ENCODE results near the gene ARHGAP1. TPM values are rescaled to one million over a fixed set of nuclear protein-coding genes. Genes with fewer than 3 reads are reported as not detected.

The ARHGAP1 gene
- 7.9 and 8.6 TPM in 2 replicates for total RNA-seq (2014; rRNA removed; shearing (Covaris generic))
- 6.7 and 10.2 TPM in 2 replicates for polyA plus RNA-seq (2014; cell fraction: nucleus; rRNA removed)

DNA sequence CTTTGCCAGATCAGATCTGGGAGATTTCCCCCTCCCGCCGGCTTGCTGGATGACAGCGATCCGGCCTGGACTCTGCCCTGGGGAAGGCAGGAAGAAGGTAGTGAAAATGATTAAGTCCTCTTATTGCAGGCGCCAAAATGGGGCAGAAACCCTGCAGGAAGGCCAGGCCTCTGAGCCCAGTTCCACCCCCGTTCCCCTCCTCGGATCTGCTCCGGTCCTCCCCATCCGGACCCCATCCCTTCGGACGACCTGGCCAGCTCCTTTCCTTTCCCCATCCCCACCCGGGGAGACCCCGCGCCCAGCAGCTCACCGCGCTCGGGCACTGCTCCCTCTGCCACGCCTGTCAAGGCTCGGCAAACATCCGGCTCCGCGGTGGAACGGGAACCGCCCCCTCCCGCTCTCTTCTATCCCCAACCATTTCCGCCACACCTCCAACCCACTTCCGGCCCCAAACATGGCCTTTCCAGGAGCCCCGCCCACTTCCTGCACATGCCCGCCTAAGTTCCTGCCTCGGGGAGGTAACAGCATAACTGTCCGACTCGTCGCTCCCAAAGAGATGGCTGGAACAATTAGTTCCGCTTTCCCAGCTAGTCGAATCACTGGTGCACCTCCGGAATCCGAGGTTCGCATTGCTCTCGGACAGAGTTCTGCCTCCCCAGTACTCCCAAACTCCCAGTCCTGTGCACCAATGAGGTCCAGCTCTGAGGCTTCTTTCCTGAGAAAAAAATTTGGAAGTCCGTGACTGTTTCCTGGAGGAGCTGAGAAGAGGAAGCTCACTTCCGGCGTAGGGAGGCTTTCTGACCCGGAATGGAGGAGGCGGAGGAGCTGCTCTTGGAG is at the start of gene ARHGAP1, which contains the start of gene ZNF408:
Gene ARHGAP1, minus strand, starts transcription at position 379 of the 837 bp plus-strand sequence. CDS start 4,512 bp downstream, outside the sequence.
Gene ZNF408, plus strand, starts transcription at position 791 of the 837 bp plus-strand sequence. Its CDS starts 17 bp downstream, at position 808.
- peak; percentile 97 for DNase-seq (ENCODE audit: extremely low read depth, low read depth)

DNA sequence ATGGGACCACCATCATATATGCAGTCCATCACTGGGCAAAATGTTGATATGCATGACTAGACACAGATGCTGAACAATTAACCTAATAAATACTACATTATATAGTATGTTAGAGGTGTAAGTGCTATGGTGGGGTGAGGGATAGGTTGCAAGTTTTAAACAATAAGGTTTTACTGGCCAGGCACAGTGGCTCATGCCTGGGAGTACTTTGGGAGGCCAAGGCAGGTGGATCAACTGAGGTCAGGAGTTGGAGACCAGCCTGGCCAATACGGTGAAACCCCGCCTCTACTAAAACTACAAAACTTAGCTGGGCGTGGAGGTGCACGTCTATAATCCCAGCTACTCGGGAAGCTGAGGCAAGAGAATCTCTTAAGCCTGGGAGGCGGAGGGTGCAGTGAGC is 46.7 kb upstream of the ARHGAP1 start:
- DNase-seq (ENCODE audit: extremely low read depth, low read depth): no peak

DNA sequence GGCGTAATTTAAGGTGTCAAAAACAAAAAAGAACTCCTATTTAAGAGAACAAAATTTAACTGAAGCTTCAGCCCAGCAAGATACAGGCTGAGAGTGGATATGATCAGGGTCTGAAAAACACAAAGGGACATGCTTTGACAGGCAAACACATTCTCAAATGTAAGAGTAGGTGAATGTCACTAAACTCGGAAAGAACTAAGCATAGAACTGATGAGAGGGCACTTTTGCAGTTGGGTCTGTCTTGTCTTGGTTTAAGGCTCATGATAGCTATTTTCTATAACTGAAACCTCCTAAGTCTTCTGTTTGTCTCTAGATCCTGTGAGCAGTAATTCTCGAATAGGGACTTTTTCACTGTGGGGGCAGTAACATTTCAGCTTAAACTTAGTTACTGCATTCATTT is 45.6 kb upstream of the ARHGAP1 start:
- DNase-seq (ENCODE audit: extremely low read depth, low read depth): no peak

DNA sequence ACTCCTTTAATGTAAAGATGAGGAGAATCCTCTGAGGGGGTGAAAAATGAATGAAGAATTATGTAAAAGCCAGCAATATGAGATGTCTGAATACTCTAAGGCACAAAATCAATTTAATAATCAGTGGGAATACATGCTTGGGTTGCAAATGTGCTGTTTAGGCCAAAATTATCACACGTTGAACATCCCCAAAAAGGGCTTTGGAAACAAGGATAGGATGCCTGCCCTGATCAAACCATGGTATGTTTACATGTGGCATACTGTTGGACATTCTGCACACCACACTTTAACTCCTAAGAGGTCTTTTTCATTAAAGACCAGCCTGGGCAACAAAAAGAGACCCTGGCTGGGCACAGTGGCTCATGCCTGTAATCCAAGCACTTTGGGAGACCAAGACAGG is 44.9 kb upstream of the ARHGAP1 start:
- no peak for DNase-seq (ENCODE audit: extremely low read depth, low read depth)

DNA sequence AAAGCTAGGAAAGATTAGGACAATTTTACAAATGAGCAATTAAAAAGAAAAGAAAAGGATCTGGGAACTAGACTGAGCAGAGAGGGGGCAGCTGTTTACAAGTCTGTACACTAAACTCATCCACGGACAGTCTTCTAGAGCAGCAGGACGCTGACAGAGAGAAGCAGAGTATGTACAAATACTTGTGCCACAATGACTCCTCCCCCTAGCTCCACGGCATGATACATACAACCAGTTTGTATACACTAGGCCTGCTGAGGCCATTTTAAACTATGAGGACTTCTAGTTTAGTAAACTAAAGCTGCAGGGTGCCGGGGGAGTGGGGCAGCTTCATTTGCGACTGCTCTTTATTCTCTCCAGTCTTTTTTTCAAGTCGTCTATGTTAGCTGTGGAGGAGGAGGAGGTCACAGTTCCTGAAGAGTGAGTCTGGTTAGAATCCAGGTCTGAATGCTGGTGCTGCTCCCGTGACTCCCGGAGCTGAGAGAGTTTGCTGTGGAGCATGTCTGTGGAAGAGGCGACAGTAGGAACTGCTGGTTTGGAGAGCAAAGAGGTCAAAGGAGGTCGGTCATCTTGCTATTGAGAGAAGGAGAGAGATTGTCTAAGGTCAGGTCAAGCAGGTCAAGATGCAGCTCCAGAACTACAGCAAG is 43.4 kb upstream of the ARHGAP1 start:
- DNase-seq (ENCODE audit: extremely low read depth, low read depth): no peak

DNA sequence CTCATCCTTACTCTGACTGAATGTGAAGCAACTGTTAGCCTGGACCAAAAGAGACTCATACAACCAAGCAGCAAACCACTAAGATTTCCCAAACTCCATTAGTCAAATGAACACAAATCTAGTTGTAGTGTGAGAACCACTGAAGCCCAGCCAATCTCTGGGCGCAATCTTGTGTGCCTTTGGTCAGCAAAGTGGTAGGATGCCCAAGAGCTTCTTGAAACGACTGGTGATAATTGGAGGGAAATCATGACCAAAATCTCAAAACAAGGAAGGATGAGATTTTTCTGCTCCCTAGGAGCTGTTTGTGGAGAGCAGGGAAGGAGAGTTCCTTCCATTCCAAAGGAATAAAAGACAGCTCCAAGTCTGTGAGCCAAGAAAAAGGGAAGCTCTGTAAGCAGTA is 42.6 kb upstream of the ARHGAP1 start:
- no peak for DNase-seq (ENCODE audit: extremely low read depth, low read depth)

DNA sequence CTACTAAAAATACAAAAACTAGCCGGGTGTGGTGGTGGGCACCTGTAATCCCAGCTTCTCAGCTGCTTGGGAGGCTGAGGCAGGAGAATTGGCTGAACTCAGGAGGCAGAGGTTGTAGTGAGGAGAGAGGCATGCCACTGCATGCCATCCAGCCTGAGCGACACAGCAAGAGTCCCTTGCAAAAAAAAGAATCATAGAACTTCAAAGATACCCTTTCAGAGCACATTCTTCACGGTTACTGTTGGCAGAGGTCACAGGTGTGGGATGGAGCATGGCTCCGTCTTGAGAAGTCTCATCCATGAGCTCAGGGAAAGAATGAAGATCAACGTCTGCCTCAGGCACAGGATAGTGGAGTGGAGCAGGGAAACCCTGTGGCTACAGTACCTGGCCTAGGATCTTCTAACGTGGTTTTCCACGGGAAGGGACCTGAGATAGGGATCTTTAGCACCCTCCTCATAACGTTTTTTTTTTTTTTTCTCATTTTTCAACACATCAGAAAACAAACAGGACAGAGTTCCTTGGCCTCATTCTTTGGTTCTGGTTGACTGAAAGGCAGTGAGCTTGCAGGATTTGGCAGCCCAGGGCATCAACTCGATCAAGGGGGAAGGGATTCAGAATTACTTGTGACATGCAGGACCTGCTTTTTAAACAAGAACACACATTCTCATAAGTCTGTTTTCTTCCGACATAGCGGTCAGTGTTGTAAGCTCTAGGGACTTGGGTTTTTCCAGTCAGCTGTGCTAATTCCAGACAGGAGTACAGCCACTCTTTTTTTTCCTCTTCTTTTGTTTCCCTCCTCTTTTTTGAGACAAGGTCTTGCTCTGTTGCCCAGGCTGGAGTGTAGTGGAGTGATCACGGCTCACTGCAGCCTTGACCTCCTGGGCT is 41.4 kb upstream of the ARHGAP1 start:
- no peak for DNase-seq (ENCODE audit: extremely low read depth, low read depth)

DNA sequence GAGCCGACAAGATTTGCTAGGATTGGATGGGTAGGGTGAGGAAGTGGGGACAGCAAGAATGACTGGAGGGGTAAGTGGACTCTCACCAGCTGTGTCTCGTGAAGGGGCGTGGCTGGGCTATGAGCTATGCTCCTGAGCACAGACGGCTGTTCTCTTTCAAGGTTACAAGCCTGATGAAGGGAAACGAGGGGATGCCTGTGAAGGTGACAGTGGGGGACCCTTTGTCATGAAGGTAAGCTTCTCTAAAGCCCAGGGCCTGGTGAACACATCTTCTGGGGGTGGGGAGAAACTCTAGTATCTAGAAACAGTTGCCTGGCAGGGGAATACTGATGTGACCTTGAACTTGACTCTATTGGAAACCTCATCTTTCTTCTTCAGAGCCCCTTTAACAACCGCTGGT is 38.5 kb upstream of the ARHGAP1 start:
- no peak for DNase-seq (ENCODE audit: extremely low read depth, low read depth)

DNA sequence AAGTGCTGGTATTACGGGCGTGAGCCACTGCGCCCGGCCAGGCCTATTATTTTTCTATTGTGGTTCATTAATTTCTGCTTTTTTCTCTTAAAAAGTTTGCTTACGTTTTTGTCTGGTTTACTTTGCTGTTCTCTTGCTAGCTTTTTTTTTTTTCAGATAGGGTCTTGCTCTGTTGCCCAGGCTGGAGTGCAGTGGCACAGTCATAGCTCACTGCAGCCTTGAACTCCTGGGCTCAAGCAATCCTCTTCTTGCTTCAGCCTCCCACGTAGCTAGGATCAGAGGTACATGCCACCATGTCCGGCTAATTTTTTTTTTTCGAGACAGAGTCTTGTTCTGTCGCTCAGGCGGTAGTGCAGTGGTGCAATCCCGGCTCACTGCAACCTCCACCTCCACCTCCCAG is 37.3 kb upstream of the ARHGAP1 start:
- no peak for DNase-seq (ENCODE audit: extremely low read depth, low read depth)

DNA sequence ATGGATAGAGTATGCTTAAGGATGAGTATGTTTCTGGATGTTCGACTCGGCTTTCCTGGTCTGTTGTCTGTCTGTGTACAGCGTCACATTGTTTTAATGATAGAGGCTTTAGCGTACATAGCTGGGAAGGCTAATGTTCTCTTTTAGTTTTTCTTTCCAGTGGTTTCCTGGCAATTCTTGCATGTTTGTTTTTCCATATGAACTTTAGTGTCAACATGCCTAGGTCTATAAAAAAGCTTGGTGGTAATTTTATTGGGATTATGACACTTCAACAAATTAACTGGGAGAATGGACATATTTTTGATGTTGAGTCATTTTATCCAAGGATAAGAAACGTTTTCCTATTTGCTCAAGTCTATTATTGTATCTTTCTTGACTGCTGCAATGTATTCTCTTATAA is 36.2 kb upstream of the ARHGAP1 start:
- no peak for DNase-seq (ENCODE audit: extremely low read depth, low read depth)

DNA sequence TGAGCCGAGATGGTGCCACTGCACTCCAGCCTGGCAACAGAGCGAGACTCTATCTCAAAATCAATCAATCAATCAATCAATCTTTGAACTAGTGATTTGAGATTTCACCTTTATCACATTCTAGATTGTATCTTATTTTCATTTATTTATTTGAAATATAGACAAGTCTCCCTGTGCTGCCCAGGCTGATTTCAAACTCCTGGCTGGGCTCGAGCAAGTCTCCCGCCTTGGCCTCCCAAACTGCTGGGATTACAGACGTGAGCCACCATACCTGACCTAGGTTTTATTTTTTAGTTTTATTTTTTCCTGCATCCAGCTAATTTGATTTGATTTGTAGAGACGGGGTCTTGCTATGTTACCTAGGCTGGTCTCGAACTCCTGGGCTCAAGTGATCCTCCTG is 35.7 kb upstream of the ARHGAP1 start:
- DNase-seq (ENCODE audit: extremely low read depth, low read depth): no peak

DNA sequence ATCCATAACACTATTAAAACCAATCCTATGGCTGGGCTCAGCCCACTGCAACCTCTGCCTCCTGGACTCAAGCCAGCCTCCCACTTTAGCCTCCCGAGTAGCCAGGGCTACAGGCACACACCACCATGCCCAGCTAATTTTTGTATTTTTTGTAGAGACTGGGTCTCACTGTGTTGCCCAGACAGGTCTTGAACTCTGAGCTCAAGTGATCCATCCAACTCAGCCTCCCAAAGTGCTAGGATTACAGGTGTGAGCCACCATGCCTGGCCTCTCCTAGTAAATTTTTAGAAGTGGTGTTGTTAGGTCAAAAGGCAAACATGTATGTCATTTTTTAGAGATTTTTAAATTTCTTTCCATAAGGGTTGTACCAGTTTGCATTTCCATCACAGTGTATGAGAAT is 32.8 kb upstream of the ARHGAP1 start:
- no peak for DNase-seq (ENCODE audit: extremely low read depth, low read depth)

DNA sequence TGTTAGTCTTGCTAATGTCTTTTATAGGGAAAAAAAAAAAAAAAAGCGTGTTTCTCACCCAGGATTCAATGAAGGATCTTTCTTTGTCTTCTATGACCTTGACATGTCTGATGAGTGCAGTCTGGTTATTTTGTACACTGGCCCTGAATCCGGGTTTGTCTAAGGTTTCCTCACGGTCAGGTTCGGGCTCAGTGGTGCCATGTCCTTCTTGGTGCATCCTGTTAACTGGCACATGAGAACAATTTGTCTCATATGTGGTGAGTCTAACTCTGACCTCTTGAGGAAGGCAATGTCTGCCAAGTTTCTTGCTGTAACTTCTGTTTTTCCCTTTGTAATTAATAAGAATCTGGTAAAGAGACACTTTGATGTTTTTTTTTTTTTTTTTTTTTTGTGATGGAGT is 31.1 kb upstream of the ARHGAP1 start:
- no peak for DNase-seq (ENCODE audit: extremely low read depth, low read depth)

DNA sequence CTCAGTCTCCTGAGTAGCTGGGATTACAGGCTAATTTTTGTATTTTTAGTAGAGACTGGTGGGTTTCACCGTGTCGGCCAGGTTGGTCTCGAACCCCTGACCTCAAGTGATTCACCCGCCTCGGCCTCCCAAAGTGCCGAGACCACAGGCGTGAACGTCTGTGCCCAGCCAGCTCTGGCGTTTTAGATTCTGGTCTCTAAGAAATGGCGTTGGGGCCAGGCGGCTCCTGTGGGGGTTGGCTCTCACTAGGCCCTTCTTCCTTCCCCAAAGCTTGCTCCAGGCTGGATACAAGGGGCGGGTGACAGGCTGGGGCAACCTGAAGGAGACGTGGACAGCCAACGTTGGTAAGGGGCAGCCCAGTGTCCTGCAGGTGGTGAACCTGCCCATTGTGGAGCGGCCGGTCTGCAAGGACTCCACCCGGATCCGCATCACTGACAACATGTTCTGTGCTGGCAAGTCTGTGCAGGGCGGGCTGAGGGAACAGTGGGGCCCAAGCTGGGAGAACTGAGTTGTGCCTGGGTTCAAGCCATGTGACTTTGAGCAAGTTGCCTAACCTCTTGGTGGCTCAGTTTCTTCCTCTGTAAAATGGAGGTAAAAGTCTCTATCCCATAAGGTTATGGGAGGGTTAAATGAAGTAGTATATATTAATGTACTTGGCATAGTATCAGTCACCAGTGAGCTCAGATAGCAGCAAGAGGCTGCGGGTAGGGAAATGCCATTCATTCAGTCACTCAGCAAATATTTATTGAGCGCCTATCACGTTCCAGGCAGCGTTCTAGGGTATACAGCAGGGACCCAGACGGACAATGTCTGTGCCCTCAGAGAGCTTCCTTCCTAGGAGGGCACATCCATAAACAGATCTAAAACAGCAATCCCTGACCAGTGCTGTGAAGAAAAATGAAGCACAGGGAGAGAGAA is 28.9 kb upstream of the ARHGAP1 start:
- no peak for DNase-seq (ENCODE audit: extremely low read depth, low read depth)

DNA sequence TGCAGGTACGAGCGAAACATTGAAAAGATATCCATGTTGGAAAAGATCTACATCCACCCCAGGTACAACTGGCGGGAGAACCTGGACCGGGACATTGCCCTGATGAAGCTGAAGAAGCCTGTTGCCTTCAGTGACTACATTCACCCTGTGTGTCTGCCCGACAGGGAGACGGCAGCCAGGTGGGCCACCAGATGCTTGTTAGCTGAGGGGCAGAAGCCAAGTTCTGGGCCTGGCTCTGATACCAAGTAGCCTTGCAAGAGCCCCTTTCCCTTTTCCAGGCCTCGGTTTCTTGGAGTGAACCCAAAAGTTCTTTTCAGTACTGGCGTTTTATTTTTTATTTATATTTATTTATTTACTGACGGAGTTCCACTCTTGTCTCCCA is 28.2 kb upstream of the ARHGAP1 start:
- DNase-seq (ENCODE audit: extremely low read depth, low read depth): no peak

DNA sequence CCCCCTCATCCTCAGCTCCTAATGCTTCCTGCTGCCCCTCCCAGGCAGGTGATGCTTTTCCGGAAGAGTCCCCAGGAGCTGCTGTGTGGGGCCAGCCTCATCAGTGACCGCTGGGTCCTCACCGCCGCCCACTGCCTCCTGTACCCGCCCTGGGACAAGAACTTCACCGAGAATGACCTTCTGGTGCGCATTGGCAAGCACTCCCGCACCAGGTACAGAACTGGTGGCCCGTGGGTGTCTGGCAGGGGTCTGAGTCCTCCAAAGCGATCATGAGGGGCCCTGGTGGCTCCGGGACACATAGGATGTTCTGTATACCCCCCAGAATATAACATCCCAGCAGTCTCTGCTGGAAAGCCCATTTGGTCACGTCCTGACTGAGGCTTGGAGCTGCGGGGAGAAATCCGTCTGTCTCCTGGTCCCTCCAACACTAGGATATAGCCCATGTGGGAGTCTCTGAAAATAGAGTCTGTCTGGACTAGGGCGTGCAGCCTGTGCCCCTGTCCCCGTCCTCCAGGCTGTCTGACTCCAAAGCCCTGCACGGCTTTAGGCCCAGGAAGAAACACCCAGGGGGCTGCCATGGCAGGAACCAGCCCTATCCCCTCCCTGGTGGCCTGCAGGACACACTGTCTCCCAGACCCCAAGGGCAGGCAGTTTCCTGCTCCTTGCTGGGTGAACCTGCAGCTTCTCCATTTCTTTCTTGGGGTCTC is 27.7 kb upstream of the ARHGAP1 start:
- no peak for DNase-seq (ENCODE audit: extremely low read depth, low read depth)

DNA sequence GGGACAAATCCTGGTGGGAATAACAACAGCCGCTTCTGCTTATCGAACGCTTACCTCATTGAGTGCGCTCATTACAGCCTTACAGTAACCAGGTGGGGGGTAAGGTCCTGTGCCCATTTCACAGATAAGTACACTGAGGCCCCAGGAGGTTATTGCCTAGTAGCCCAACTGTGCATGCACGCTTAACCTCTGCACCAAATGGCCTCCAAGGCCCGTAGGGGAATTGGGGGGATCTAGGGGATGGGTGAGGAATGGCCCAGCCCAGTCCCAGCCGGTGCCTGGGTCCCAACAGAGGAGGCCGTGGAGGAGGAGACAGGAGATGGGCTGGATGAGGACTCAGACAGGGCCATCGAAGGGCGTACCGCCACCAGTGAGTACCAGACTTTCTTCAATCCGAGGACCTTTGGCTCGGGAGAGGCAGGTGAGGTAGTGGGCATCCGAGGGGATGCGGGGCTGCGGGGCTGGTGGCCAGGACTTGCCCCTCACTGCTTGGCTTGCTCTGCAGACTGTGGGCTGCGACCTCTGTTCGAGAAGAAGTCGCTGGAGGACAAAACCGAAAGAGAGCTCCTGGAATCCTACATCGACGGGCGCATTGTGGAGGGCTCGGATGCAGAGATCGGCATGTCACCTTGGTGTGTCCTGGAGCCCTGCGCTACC is 25.9 kb upstream of the ARHGAP1 start:
- no peak for DNase-seq (ENCODE audit: extremely low read depth, low read depth)

DNA sequence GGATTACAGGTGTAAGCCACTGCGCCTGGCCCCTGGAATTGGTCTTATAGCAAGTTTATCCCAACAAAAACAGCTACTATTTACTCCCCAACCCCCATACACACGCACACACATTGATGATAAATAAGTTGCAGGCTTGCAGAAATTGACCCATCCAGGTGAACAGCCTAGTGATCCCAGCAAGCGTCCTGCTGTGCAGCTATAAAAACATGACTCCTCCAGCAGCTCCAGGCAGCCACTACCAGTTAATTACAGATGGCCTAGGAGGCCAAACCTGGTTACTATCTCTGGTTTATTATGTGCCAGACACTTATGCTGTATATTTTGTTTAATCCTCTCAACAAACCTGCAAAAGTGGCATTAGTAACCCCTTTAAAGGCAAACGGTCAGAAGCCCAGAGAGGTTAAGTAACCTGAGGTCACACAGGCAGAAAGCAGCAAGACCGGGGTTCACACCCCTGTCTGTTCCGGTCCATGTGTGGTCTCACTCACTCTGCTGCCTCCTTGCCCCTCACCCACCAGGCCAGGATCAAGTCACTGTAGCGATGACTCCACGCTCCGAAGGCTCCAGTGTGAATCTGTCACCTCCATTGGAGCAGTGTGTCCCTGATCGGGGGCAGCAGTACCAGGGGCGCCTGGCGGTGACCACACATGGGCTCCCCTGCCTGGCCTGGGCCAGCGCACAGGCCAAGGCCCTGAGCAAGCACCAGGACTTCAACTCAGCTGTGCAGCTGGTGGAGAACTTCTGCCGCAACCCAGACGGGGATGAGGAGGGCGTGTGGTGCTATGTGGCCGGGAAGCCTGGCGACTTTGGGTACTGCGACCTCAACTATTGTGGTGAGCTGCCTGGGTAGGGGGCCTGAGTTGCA is 25.2 kb upstream of the ARHGAP1 start:
- no peak for DNase-seq (ENCODE audit: extremely low read depth, low read depth)
